Measurements from ENCODE around the gene EAF2. TPM values are rescaled to one million over a fixed set of nuclear protein-coding genes. Genes with fewer than 3 reads are reported as not detected.

The EAF2 gene
- total and polyA plus RNA-seq, 2 donors from 2014 or later = 13.9 to 43.6 TPM

- Histone ChIP-seq H3K36me3 (ENCODE audit: control insufficient read depth in 2 of 3, insufficient read depth in 3 of 3, low read length in 3 of 3) (peaks cover 0 to 6% (median 0%) of the 10 kb centered on the region in 3 donors), H3K9me3 (ENCODE audit: control insufficient read depth in 2 of 3, insufficient read depth in 1 of 3, low read length in 3 of 3) (no peaks in the 10 kb centered on the region), H3K4me3 (ENCODE audit: low read length in 3 of 3) (no peak overlapping the region), H3K27ac (ENCODE audit: low read depth in 2 of 2, low read length in 2 of 2) (no peak overlapping the region), H3K4me1 (ENCODE audit: control insufficient read depth in 2 of 3, insufficient read depth in 2 of 3, low read depth in 1 of 3, low read length in 3 of 3) (peaks cover 0 to 5% (median 0%) of the 10 kb centered on the region in 3 donors), H3K27me3 (ENCODE audit: control insufficient read depth, insufficient read depth, low read length) (no peaks in the 10 kb centered on the region), H3K9ac (ENCODE audit: low read length in 3 of 3) (no peak overlapping the region)
- no peak for DNase-seq
- intact Hi-C loops (cut with DNase I) = no loop called here
- FAIRE-seq = no peak
- no peak for TF ChIP-seq CTCF (IDR thresholded peaks at IDR 0.05; ENCODE audit: borderline replicate concordance, extremely low read depth, insufficient read depth)
Measured at GRCh38 chr3:121896823-121897222, 61.8 kb downstream of the EAF2 start.

GRCh38 chr3:121897296-121897695, 62.3 kb downstream of the EAF2 start:
- Histone ChIP-seq H3K9ac (ENCODE audit: low read length in 3 of 3) (no peak overlapping the region), H3K36me3 (ENCODE audit: control insufficient read depth in 2 of 3, insufficient read depth in 3 of 3, low read length in 3 of 3) (peaks cover 0 to 6% (median 0%) of the 10 kb centered on the region in 3 donors), H3K9me3 (ENCODE audit: control insufficient read depth in 2 of 3, insufficient read depth in 1 of 3, low read length in 3 of 3) (no peaks in the 10 kb centered on the region), H3K27ac (ENCODE audit: low read depth in 2 of 2, low read length in 2 of 2) (no peak overlapping the region), H3K27me3 (ENCODE audit: control insufficient read depth, insufficient read depth, low read length) (no peaks in the 10 kb centered on the region), H3K4me3 (ENCODE audit: low read length in 3 of 3) (no peak overlapping the region), H3K4me1 (ENCODE audit: control insufficient read depth in 2 of 3, insufficient read depth in 2 of 3, low read depth in 1 of 3, low read length in 3 of 3) (peaks cover 0 to 5% (median 0%) of the 10 kb centered on the region in 3 donors)
- FAIRE-seq (no peak), DNase-seq (no peak)
- no peak for TF ChIP-seq CTCF (IDR thresholded peaks at IDR 0.05; ENCODE audit: borderline replicate concordance, extremely low read depth, insufficient read depth)
- intact Hi-C loops (cut with DNase I) = no loop called here

- no peak overlapping the region for H3K4me3 ChIP-seq (ENCODE audit: low read length in 3 of 3)
- H3K4me1 ChIP-seq (ENCODE audit: control insufficient read depth in 2 of 3, insufficient read depth in 2 of 3, low read depth in 1 of 3, low read length in 3 of 3) = no peaks in the 10 kb centered on the region
- FAIRE-seq (no peak), DNase-seq (no peak)
- no peak overlapping the region for H3K9ac ChIP-seq (ENCODE audit: low read length in 3 of 3)
- no peaks in the 10 kb centered on the region for H3K27me3 ChIP-seq (ENCODE audit: control insufficient read depth, insufficient read depth, low read length)
- no peak for TF ChIP-seq CTCF (IDR thresholded peaks at IDR 0.05; ENCODE audit: borderline replicate concordance, extremely low read depth, insufficient read depth)
- peaks cover 0 to 2% (median 0%) of the 10 kb centered on the region in 3 donors for H3K36me3 ChIP-seq (ENCODE audit: control insufficient read depth in 2 of 3, insufficient read depth in 3 of 3, low read length in 3 of 3)
- intact Hi-C loops (cut with DNase I) = no loop called here
- H3K27ac ChIP-seq (ENCODE audit: low read depth in 2 of 2, low read length in 2 of 2) = no peak overlapping the region
- no peaks in the 10 kb centered on the region for H3K9me3 ChIP-seq (ENCODE audit: control insufficient read depth in 2 of 3, insufficient read depth in 1 of 3, low read length in 3 of 3)
Measured at GRCh38 chr3:121913305-121913990, 78.4 kb downstream of the EAF2 start.

Data from kidney (tissue), 14 donors.